H1 (cell line): ENCODE results near the gene ATG5.
"Not testable (repeated sequence)": the region's sequence is repeated elsewhere in the genome, so short reads cannot be mapped to it uniquely, and the experiment has no call there.

ENCODE experiments used
- ATF3 ChIP-seq: IDR thresholded peaks from 2 replicates; pipeline ENCODE4 v1.6.1; 2011; ENCODE audit warnings: low read depth, mild to moderate bottlenecking, low read length; ENCODE audit not compliant: insufficient read depth
- CREB1 ChIP-seq: IDR thresholded peaks from 2 replicates; pipeline ENCODE4 v1.6.1; 2012; ENCODE audit warnings: inconsistent platforms
- CTCF ChIP-seq, 3 experiments: IDR thresholded peaks; 1 replicate in 2 of 3; 2 replicates in 1 of 3; pipeline versions ENCODE4 v1.5.1 to v1.6.1; 2011; ENCODE audit warnings: low read length in 3 of 3, mild to moderate bottlenecking in 3 of 3, inconsistent platforms in 2 of 3, low read depth in 1 of 3, moderate library complexity in 1 of 3; ENCODE audit not compliant: insufficient read depth in 1 of 3; ENCODE audit errors: control extremely low read depth in 1 of 3
- EZH2 ChIP-seq: fragments of 200-600 bp; sonication (generic); IDR thresholded peaks from 2 replicates; pipeline ENCODE4 v1.7.1; 2012; ENCODE audit warnings: low read depth, mild to moderate bottlenecking, moderate library complexity, low read length, inconsistent platforms; ENCODE audit not compliant: severe bottlenecking
- JUN ChIP-seq: IDR thresholded peaks from 2 replicates; pipeline ENCODE4 v1.6.1; 2011; ENCODE audit warnings: low read depth, mild to moderate bottlenecking, improper control_type of control experiment, low read length
- KDM4A ChIP-seq: IDR thresholded peaks from one replicate; pipeline ENCODE4 v1.7.1; 2012; ENCODE audit warnings: low read depth, mild to moderate bottlenecking, moderate library complexity, low read length, inconsistent platforms; ENCODE audit not compliant: severe bottlenecking
- POLR2A ChIP-seq, 2 experiments: IDR thresholded peaks; 1 replicate in 1 of 2; 2 replicates in 1 of 2; pipeline ENCODE4 v1.6.1; 2011; ENCODE audit warnings: low read depth in 2 of 2, low read length in 2 of 2, mild to moderate bottlenecking in 2 of 2; ENCODE audit errors: control extremely low read depth in 1 of 2
- RAD21 ChIP-seq, 2 experiments: IDR thresholded peaks in 1 of 2; conservative IDR thresholded peaks in 1 of 2; 2 replicates each; pipeline ENCODE4 v1.6.1; 2011; ENCODE audit warnings: low read depth in 2 of 2, low read length in 2 of 2, improper control_type of control experiment in 1 of 2, inconsistent platforms in 1 of 2, mild to moderate bottlenecking in 1 of 2, moderate library complexity in 1 of 2
- RNF2 ChIP-seq: fragments of 200-900, 300-1000 bp; sonication (generic); IDR thresholded peaks from 2 replicates; pipeline ENCODE4 v1.7.1; 2016; ENCODE audit warnings: borderline replicate concordance, low read depth, mild to moderate bottlenecking, antibody characterized with exemption, low read length; ENCODE audit not compliant: poor library complexity, severe bottlenecking; ENCODE audit errors: missing control alignments
- USF2 ChIP-seq: IDR thresholded peaks from 2 replicates; pipeline ENCODE4 v1.6.1; 2011; ENCODE audit warnings: low read length, improper control_type of control experiment

- not testable (repeated sequence) for TF ChIP-seq POLR2A (IDR thresholded peaks at IDR 0.05; ENCODE audit: control extremely low read depth in 1 of 2, low read depth in 2 of 2, low read length in 2 of 2); CTCF (IDR thresholded peaks at IDR 0.05; ENCODE audit: control extremely low read depth in 1 of 3, insufficient read depth in 1 of 3, low read depth in 1 of 3, low read length in 3 of 3); KDM4A; JUN; EZH2; CREB1; RNF2; USF2; ATF3; RAD21 (IDR thresholded peaks at IDR 0.05 in 1 of 2, conservative IDR thresholded peaks at IDR 0.05 in 1 of 2; ENCODE audit: low read depth in 2 of 2, low read length in 2 of 2)
These were observed 73.9 kb downstream of the ATG5 start for GRCh38 chr6:106251531-106252255.
